HG03175 (cell line): ENCODE measurements around the gene HSD17B11.
"Not testable (repeated sequence)": the region's sequence is repeated elsewhere in the genome, so short reads cannot be mapped to it uniquely, and the experiment has no call there.

Experiments
- ATAC-seq: cut with Tn5 transposase; IDR thresholded peaks from one replicate; pipeline ENCODE4 v1.9.1; 2021; ENCODE audit warnings: mild to moderate bottlenecking, moderate library complexity; ENCODE audit not compliant: unreplicated experiment

The HSD17B11 gene

DNA sequence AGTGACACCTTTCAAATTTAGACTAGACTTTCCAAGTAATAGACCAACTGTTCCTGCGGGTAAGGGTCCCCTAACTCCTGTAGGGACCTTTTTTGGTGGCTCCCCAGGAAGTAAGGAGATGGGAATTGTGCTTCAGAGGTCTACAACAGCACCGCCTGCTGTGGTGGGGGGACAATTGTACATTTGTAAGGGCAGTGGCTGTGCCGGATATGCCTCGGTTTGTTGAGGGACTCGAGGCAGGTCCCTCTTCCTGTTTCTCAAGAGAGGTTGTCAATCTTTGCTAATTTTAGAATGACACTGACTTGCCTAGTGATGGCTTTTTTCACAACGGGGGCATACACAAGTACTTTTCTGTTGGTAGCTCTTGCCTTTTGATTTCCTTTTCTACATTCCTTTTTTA lies 15.5 kb upstream of the HSD17B11 start:
- no peak for ATAC-seq

DNA sequence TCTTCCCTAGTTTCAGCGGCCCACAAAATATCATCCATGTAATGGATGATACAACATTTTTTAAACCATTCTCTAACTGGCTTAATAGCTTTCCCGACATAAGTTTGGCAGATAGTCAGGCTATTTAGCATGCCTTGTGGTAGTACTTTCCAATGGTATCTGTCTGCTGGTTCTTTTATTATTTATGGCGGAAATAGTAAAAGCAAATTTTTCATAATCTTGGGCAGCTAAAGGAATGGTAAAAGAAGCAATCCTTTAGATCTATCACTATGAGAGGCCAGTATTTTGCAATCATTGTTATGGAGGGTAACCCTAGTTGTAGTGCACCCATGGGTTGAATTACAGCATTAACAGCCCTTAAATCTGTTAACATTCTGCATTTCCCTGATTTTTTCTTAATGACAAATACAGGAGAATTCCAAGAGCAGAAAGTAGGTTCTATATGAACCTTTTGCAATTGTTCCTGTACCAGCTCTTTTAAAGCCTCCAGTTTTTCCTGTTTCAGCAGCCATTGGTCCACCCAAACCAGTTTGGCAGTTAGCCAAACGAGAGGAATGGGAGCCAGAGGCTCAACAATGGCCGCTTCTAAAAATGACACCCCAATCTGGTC lies 14.3 kb upstream of the HSD17B11 start:
- no peak for ATAC-seq

DNA sequence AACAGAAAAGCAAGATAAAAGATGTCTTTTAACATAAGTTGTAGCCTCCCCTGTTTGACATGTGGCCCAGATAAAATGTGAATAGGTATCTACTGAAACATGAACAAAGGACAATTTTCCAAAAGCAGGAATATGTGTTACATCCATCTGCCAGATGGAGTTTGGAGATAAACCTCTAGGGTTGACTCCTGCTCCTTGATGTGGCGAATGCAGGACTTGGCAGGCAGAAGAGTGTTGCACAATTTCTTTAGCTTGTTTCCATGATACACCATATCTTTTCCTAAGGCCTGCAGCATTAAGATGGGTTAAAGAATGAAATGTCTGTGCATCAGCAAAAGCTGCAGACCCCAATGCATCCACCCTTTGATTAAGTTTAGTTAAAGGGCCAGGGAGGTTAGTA lies 12.7 kb upstream of the HSD17B11 start:
- ATAC-seq, result not testable (repeated sequence)

DNA sequence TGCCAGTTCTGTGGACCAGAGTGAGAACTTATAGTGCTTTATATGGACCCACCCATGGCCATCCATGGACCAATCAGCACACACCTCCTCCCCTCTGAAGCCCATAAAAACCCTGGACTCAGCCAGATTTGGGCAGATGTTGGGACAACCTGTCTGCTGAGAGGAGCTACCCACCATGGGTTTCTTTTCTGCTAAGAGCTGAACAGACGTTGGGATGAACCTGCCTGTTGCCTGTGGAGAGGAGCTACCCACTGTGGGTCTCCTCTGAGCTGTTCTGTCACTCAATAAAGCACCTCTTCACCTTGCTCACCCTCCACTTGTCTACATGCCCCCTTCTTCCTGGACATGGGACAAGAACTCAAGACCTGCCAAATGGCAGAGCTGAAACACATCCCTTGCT lies 9.0 kb upstream of the HSD17B11 start:
- ATAC-seq, result no peak

DNA sequence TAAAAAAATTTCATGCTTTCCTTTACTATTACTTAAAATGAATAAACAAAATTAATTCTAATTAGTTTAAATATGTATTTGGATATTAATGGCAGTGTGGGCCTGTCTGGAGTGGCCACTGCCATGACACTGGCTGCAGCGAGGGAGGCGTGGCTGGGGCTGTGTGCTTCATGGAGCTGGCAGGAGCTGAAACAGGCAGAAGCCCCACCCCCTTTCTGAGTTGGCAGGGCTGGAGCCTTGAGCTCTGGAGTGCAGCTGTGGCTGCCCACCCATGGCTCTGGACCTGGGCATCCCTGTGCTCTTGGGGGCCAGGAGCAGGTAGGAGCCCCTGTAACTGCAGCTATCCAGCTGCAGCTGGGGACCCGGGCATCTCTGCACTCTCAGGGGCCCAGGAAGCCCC lies 8.2 kb upstream of the HSD17B11 start:
- ATAC-seq, result no peak

DNA sequence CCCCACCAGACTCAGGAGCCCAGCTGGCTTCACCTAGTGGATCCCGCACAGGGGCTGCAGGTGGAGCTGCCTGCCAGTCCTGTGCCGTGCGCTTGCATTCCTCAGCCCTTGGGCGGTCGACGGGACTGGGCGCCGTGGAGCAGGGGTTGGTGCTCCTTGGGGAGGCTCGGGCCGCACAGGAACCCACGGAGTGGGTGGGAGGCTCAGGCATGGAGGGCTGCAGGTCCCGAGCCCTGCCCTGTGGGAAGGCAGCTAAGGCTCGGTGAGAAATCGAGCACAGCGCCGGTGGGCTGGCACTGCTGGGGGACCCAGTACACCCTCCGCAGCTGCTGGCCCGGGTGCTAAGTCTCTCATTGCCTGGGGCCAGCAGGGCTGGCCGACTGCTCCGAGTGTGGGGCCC lies 4.9 kb upstream of the HSD17B11 start:
- ATAC-seq, result not testable (repeated sequence)

DNA sequence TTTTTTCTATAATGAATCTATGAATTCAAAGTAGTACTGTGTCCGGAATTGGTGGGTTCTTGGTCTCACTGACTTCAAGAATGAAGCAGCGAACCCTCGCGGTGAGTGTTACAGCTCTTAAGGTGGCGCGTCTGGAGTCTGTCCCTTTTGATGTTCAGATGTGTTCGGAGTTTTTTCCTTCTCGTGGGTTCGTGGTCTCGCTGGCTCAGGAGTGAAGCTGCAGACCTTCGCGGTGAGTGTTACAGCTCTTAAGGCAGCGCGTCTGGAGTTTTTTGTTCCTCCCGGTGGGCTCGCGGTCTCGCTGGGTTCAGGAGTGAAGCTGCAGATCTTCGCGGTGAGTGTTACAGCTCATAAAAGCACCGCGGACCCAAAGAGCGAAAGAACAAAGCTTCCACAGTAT lies 4.1 kb upstream of the HSD17B11 start:
- not testable (repeated sequence) for ATAC-seq

DNA sequence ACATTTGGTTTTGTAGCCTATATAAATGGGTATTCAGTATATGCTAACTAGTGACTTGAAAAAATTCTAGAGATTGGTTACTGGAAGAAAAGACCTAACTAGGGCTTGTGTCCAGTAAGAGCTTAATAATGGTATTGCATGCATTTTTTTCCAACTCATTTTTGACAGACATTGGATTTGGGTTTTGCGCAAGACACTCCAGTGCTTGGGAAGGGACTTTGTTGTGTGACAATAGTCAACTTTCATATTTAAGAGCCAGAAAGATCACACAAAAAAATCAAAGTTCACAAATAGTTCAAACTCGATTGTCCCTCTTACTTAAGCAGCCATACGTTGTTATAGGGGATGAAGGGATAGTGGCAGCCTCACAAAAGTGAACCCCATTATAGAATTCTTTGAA lies 1.2 kb upstream of the HSD17B11 start:
- no peak for ATAC-seq

DNA sequence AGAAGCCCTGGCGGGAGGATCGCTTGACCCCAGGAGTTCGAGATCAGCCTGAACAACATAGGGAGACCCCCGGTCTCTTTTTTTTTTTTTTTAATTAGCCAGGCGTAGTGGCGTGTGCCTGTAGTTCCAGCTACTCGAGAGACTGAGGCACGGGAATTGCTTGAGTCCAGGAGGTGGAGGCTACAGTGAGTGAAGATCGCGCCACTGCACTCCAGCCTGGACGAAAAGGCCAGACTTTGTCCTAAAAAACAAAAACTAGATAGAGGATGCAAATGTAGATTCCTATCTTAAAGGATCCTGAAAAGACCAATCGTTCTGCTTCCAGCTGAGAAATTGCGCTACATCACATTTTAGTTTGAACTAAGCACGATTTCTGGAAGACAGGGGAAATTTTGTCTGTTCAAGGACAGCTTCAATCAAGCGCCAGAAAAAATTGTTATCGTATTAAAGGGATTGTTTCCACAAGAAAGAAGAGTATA lies 627 bp upstream of the HSD17B11 start:
- peak; percentile 4 for ATAC-seq

DNA sequence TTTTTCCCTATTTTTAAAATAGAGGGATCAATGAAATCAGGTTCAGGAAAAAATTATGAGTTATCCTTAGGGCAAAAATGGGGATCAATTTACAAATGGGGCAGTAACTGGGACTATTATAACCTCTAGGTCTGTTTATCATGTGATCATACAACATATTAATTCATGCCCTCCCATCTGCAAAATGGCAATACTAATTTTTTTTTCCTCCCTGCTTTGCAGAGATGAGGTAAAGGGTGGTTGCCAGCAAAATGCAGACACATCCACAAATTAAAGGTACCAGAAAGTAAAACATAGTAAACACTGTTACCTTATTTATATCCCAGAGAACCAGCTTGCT lies 467 bp downstream of the HSD17B11 start:
- peak; percentile 12 for ATAC-seq

DNA sequence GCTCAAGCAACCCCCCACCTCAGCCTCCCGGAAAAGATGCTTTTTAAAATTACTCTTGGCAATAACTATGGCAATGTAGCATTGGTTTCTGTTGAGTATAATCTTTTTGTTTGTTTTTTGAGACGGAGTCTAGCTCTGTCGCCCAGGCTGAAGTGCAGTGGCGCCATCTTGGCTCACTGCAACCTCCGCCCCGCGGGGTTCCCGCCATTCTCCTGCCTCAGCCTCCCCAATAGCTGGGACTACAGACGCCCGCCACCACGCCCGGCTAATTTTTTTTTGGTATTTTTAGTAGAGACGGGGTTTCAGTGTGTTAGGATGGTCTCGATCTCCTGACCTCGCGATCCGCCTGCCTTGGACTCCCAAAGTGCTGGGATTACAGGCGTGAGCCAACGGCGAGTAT lies 933 bp downstream of the HSD17B11 start:
- ATAC-seq, result not testable (repeated sequence)

DNA sequence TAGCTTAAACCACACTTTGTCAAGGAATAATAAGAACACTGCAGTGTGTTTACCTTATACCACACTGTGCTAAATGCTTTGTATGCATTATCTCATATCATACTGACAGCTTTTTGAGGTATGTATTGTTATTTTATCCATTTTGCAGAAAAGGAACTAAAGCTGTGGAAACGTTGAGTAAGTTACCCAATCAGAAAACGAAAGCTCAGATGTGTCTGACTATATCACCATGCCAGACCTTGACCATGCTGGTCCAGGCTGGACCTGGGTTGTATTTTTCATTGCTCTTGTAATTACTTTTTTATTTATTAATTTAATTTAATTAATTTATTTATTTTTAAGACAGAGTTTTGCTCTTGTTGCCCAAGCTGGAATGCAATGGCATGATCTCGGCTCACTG lies 2.1 kb downstream of the HSD17B11 start:
- ATAC-seq, result no peak

DNA sequence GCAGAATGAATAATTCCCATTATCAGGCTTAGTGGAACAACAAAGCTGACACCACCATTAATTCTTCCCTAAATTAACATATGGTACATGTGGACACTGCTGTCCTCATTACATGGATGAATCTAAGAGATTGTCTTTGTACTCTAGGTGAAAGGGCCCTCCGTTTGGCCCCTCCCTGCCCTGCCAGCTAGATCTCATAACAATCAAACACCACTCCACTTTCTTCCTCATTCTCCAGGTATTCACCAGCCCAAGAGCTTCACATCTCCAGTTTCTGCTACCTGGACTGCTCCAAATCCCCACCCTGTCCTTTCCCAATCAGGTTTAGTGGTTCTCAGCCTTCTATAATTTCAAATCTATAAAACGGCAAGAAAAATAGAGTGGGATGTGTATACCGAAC lies 3.8 kb downstream of the HSD17B11 start:
- ATAC-seq, result no peak

DNA sequence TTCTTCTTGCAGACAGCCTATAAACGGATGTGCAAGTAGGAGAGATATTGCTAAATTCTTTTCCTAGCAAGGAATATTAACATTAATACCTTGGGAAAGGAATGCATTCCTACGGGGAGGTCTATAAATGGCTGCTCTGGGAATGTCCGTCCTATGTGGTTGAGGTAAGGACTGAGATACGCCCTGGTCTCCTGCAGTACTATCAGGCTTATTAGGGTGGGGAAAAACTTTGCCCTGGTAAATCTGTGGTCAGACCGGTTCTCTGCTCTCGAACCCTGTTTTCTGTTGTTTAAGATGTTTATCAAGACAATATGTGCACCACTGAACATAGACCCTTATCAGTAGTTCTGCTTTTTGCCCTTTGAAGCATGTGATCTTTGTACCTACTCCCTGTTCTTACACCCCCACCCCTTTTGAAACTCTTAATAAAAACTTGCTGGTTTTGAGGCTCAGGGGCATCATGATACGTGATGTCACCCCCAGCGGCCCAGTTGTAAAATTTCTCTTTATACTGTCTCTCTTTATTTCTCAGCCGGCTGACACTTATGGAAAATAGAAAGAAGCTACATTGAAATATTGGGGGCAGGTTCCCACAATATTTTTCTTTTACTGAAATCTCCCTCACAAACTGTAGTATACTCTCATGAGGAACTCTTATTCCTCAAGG lies 6.4 kb downstream of the HSD17B11 start:
- not testable (repeated sequence) for ATAC-seq

DNA sequence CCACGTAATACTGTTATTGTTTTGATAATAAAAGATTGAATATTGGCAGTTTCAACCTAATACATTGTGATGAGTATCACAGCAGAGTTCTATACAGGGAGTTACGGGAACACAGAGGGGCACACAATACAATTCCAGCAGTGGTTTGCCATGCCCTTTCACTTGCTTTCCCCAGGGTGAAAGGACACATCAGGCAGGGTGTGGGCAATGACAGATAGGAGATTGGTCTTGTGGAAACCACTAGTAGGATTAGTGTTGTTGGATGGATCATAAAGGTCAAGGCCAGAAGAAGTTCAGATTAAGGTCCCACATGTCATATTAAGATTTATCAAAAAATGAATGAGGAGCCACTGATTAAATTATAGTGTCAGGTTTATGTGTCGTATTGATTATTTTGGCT lies 8.1 kb downstream of the HSD17B11 start:
- ATAC-seq, result no peak

DNA sequence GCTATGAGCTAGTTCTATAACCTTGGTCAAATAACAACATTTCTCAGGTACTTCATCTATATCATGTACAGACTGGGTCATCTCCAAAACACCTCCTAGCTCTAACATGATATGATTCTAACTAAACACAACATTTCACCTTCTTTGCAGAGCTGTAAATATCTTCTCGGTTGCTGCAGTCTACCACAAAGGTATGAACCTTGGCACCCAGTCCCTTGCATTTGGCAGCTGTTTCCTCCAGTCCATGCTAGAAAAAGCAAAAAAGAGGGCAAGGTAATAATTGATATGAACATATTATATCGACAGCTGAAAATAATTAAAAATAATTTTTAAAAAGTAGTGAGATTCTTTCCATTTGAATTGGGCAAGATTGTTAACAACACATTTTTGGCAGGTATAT lies 8.9 kb downstream of the HSD17B11 start:
- ATAC-seq, result no peak

DNA sequence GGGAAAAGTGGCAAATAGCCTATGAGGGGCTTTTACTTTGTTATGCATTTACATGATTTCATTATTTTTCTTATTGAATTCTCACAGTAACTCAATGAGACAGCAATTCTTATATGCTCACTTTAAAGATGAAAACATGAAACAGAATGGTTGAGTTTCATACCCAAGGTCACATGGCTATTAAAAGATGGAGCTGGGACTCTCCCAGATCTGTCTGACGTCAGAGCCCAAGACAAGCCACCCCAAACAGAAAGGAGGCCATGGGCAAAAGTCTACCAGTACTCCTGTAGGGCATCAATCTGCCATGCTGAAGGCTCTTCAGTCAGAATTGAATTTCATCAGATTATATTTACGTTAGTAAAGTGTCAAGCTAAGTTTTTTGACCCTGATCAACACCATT lies 13.2 kb downstream of the HSD17B11 start:
- ATAC-seq, result no peak

DNA sequence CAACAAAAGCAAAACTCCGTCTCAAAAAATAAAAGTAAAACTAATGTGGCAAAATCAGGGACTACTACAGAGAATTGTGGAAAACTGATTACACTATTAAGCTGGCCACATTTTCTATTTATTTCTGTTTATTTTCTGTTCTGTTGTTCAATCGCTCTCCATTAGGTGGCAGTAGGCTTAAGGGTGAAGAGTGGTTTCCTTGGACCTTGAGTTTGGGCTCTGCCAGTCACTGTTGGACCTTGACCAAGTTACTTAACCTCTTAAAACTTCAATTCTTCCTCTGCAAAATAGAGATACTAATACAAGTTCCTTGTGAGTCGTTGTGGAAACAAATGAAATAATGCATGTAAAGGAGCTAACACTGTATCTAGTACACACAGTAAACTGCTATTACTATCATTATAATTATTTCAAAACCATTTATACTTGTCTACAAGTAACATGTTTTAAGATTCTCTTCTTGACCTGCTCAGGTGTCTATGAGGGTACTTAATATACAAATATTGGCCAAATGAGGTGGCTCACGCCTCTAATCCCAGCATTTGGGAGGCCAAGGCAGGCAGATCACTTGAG lies 15.2 kb downstream of the HSD17B11 start:
- ATAC-seq, result no peak

DNA sequence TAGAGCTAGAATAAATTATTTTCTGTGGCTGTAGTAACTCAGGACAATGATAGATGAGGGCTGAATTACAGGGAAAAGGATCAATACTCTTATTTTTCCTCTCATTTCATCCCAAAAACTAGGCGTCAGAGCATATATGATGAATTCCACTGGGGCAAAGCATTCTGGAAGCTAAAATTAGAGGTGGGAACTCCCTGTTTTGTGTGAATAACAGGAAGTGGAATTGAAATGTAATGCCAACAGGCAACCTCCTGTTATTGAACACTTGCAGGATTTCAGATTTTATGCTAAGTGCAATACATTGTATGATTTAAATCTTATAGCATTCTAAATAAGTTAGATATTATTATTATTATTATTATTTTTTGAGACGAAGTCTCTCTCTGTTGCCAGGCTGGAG lies 20.9 kb downstream of the HSD17B11 start:
- no peak for ATAC-seq

DNA sequence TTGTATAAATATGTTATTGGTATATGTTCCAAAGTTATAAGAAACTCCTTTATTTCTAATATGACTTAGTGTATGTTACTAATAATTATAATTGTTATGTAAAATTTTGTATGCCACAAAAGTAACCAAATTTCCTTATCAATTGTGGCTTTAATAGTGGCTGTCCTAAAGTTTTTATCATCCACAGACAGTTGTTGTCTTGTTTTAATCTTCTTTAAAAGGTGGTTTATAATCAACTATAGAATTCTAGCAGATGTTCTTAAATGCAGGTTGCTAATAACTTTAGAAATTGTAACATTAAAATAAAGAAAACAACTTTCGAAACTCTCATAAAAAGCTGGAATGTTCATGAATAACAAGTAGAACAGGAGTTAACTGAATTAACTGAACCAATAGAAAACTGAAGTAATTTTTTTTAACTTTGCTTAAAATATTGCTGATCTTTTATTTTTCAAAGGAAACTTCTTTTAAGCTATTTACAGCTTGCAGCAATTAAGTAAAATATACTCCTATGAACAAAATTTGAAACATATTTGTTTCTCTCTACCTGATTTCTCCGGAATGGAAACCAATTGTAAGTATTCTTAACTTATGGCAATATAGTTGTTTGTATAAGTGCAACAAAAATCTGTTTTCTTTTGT lies 24.3 kb downstream of the HSD17B11 start:
- no peak for ATAC-seq

DNA sequence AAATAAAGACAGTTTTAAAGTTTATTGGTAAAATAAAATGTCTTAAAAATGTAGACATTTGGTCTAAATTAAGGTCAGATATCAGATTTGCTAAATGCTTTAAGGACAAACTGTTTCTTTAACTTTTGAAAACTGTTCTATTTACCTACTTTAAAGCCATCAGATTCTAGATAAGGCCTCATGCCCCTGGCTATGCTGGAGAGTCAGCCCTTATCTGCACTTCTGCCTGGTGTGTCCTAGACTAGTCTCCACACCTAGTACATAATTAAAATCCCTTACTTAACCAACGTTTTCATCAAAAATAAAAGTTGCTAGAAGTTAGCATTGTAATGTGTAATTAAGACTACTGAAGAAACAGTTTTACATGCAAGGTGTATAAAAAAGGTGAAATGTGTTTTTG lies 25.6 kb downstream of the HSD17B11 start:
- ATAC-seq, result no peak

DNA sequence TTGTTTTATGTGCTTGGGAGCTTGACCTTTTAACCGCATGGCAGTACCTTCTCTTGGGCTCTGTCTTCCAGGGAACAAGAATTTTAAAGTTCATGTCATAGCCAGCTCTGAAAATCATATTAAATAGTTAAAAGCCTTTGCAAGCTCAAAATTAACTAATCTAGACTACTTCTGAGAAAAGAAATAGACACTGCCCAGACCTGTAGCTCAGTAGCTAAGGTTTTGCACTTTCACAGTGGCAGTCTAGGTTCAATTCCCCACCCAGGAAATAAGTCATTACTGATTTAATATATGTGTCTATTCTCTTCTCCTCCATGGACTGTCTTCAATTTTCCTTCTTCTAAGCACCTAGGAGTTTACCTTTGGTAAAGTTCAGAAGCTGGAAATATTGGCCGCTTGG lies 27.4 kb downstream of the HSD17B11 start:
- ATAC-seq, result no peak
